ENCODE data around the gene ANOS1. TPM values are rescaled to one million over a fixed set of nuclear protein-coding genes. Genes with fewer than 3 reads are reported as not detected.

ANOS1 gene
- total RNA-seq, 1 donor from 2014 or later: 49.7 TPM

GRCh38 chrX:8576821-8577220 is 155.1 kb downstream of the ANOS1 start:
- no peak for ATAC-seq
- Histone ChIP-seq H3K36me3 (no peaks in the 10 kb centered on the region), H3K27me3 (no peaks in the 10 kb centered on the region), H3K4me3 (no peak overlapping the region), H3K4me1 (no peaks in the 10 kb centered on the region), H3K27ac (no peak overlapping the region), H3K9me3 (no peaks in the 10 kb centered on the region)
- TF ChIP-seq CTCF (IDR thresholded peaks at IDR 0.05): no peak
- no peak for DNase-seq
- intact Hi-C loops (cut with DNase I): no loop called here

DNA sequence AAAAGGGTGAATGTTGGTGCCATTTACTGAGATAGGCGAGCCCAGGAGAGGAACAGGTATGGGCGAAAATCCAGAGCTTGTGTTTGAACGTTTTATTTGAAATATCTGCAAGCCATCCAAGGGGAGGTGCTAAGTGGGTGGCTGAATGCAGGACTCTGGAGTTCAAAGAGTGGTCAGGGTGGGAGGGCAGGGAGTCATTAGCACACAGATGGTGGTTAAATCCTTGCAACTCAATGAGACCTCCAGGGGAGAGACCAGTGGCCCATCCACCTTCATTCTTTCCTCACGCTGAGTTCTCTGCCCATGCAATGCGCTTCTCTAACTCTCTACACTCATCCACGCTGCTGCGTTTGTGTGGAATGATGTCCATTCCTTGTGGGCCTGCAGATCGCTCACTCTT is 166.2 kb downstream of the ANOS1 start:
- ATAC-seq (no peak), DNase-seq (no peak)
- no peaks in the 10 kb centered on the region for H3K4me1 ChIP-seq
- H3K36me3 ChIP-seq: no peaks in the 10 kb centered on the region
- no peak for TF ChIP-seq CTCF (IDR thresholded peaks at IDR 0.05)
- no peak overlapping the region for H3K27ac ChIP-seq
- no peaks in the 10 kb centered on the region for H3K27me3 ChIP-seq
- H3K4me3 ChIP-seq: no peak overlapping the region
- intact Hi-C loops (cut with DNase I): no loop called here
- H3K9me3 ChIP-seq: no peaks in the 10 kb centered on the region

DNA sequence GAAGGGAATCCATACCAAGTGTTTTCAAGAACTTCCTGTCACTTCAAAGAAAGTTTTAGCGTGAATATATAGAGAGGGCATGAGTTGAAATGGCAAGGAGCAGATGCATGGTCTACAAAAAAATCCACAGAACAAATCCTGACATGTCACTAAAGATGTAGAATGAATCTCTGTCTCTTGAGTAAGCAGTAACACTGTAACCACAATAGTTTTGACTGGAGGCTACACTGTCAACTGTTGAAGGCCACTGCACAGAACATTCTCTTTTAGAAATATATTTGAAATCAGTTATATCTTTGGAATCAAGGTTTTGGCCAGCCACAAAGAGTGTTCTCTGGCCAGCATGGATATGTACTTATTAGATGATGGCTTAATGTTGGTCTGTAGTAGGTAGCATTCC is 183.5 kb downstream of the ANOS1 start:
- TF ChIP-seq CTCF (IDR thresholded peaks at IDR 0.05): no peak
- Histone ChIP-seq H3K4me1 (no peaks in the 10 kb centered on the region), H3K9me3 (no peaks in the 10 kb centered on the region), H3K27me3 (no peaks in the 10 kb centered on the region), H3K36me3 (no peaks in the 10 kb centered on the region), H3K27ac (no peak overlapping the region), H3K4me3 (no peak overlapping the region)
- ATAC-seq (no peak), DNase-seq (no peak)
- intact Hi-C loops (cut with DNase I): no loop called here

DNA sequence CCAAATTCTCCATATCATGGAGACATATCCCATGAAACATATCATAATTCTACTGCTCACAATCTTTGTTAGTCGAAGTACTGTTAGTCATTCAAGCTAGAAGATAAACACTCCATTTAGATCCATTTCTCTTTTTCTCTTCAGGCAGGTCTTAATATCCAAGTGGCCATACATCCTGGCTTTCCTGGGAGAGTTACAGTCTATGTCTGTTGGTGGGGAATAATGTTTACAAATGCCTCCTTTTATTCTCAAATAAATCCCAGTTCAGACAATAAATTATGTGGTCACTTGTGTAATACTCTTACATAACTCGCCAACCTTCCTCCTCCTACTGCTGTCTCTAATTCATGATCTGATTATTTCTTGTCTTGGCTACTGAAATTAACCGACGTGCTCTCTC is 185.2 kb downstream of the ANOS1 start:
- Histone ChIP-seq H3K36me3 (no peaks in the 10 kb centered on the region), H3K4me1 (no peaks in the 10 kb centered on the region), H3K9me3 (no peaks in the 10 kb centered on the region), H3K4me3 (no peak overlapping the region), H3K27me3 (no peaks in the 10 kb centered on the region), H3K27ac (no peak overlapping the region)
- no peak for TF ChIP-seq CTCF (IDR thresholded peaks at IDR 0.05)
- no peak for ATAC-seq
- intact Hi-C loops (cut with DNase I): no loop called here
- no peak for DNase-seq

GRCh38 chrX:8520791-8521190 is 211.1 kb downstream of the ANOS1 start:
- Histone ChIP-seq H3K27ac (no peak overlapping the region), H3K27me3 (no peaks in the 10 kb centered on the region), H3K4me1 (no peaks in the 10 kb centered on the region), H3K9me3 (no peaks in the 10 kb centered on the region), H3K36me3 (no peaks in the 10 kb centered on the region), H3K4me3 (no peak overlapping the region)
- no peak for DNase-seq
- no peak for ATAC-seq
- TF ChIP-seq CTCF (IDR thresholded peaks at IDR 0.05): no peak
- intact Hi-C loops (cut with DNase I): no loop called here

DNA sequence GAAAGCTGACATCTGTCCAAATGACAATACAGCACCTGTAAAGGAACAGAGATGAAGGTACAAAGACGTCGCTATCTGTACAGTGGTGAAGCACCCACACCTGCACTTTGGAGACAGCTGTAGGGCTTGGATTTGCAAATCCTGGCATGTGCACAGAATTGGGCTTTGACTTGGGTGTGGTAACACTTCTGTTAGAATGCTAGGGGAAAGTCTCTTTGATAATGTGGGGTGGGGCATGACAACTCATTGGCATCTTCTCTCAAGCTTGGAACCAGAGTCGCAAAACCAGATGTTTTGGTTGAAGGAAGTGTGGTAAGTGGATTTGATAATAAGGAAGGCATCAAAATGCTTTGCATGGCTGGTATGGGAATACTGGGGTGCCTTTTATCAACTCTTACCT is 211.8 kb downstream of the ANOS1 start:
- H3K4me1 ChIP-seq: no peaks in the 10 kb centered on the region
- intact Hi-C loops (cut with DNase I): no loop called here
- H3K36me3 ChIP-seq: no peaks in the 10 kb centered on the region
- no peak overlapping the region for H3K4me3 ChIP-seq
- no peak for DNase-seq
- no peak for TF ChIP-seq CTCF (IDR thresholded peaks at IDR 0.05)
- ATAC-seq: no peak
- no peak overlapping the region for H3K27ac ChIP-seq
- H3K27me3 ChIP-seq: no peaks in the 10 kb centered on the region
- H3K9me3 ChIP-seq: no peaks in the 10 kb centered on the region

All from upper lobe of right lung (tissue), 1 donor.